Measurements from ENCODE around the gene WDR1.

DNA sequence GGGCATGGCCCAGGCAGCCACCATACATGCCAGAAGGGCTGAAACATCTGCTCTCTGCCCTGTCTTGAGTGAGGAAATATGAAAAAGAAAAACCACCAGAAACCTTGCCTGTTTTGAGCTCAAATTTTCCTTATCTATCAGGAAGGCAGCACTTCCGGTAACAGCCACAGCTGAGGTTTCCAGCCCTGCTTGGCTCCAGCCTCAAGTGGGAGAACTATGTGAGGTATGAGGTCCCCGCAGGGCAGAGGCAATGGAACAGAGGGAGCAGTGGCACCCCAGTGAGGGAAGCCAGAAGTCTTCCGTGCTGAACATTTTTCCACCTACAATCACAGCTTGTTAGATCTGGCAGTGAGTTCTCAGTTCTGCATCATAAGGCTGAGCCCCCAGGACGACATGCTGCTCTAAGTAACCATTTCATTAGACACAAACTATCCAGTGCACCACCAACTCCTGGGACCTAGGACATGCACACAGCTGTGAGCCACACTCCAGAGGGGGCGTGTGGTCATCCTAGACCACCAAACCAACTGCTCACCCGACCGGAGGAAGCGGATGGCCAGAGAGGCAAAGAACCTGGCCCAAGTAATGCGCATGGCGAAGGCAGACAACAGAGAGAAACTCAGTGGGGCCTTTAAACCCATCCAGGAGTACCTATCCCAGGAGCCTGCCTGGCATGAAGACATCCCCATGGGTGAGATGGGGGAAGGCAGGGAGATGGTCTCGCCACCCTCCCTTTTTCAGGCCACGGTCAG, 22.6 kb downstream of the WDR1 start:
- TF ChIP-seq, protein P1, sequence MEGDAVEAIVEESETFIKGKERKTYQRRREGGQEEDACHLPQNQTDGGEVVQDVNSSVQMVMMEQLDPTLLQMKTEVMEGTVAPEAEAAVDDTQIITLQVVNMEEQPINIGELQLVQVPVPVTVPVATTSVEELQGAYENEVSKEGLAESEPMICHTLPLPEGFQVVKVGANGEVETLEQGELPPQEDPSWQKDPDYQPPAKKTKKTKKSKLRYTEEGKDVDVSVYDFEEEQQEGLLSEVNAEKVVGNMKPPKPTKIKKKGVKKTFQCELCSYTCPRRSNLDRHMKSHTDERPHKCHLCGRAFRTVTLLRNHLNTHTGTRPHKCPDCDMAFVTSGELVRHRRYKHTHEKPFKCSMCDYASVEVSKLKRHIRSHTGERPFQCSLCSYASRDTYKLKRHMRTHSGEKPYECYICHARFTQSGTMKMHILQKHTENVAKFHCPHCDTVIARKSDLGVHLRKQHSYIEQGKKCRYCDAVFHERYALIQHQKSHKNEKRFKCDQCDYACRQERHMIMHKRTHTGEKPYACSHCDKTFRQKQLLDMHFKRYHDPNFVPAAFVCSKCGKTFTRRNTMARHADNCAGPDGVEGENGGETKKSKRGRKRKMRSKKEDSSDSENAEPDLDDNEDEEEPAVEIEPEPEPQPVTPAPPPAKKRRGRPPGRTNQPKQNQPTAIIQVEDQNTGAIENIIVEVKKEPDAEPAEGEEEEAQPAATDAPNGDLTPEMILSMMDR (IDR thresholded peaks at IDR 0.05; ENCODE audit: low read depth, low read length) = no peak
- TF ChIP-seq EZH2phosphoT487 (IDR thresholded peaks at IDR 0.05; ENCODE audit: low read depth) = no peak
